ENCODE measurements around the gene VSTM2B. TPM values are rescaled to one million over a fixed set of nuclear protein-coding genes. Genes with fewer than 3 reads are reported as not detected.

The VSTM2B gene
- total RNA-seq, 1 donor from 2014 or later, result not detected

GRCh38 chr19:29588095-29588494 is 62.3 kb downstream of the VSTM2B start:
- no peak for DNase-seq (ENCODE audit: low read depth in 2 of 2)

- no peak for DNase-seq (ENCODE audit: low read depth in 2 of 2)
Observed at GRCh38 chr19:29590278-29590677, 64.5 kb downstream of the VSTM2B start.

GRCh38 chr19:29591670-29592069 is 65.9 kb downstream of the VSTM2B start:
- DNase-seq (ENCODE audit: low read depth in 2 of 2), result no peak

DNA sequence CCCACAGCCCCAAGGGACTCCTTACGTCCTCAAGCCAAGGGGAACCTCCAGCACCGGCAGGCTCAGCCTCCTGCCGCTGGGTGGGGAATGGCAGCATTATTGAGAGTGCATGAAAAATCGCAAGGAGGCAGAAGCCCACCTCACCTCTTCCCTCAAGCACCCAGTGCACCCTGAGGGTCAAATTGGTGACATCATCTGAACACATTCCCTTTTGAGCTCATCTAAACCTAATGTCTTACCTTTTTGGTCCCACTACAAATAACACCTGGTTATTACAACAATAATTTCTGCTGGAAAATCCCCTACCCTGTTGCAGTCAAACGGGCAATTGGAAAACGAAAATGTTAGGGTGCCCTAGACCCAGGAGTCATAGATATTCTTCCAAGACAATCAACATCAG is 68.1 kb downstream of the VSTM2B start:
- no peak for DNase-seq (ENCODE audit: low read depth in 2 of 2)

- no peak for DNase-seq (ENCODE audit: low read depth in 2 of 2)
Observed at GRCh38 chr19:29596080-29596727, 70.4 kb downstream of the VSTM2B start.

GRCh38 chr19:29596885-29597525 is 71.2 kb downstream of the VSTM2B start:
- DNase-seq (ENCODE audit: low read depth in 2 of 2), result peak; percentile 12 to 22

DNA sequence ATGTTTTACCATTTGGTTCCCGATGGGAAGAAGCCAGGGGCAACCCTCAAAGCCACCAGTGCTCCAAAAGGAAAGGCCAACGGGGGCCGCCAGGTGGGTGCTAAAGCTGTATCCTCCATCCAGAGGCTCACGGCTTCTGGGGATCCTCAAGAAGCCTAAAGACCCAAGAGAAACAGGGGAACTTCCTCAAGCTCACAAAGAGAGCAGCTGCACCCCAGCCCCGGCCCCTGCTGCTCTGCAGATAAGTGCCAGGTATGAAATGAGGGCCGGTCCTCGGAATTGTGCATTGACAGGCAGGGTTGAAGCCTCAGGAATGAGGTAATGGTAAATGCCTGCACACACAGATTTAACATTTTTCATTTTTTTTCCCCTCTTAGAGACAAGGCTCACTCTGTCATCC is 72.2 kb downstream of the VSTM2B start:
- no peak for DNase-seq (ENCODE audit: low read depth in 2 of 2)

DNA sequence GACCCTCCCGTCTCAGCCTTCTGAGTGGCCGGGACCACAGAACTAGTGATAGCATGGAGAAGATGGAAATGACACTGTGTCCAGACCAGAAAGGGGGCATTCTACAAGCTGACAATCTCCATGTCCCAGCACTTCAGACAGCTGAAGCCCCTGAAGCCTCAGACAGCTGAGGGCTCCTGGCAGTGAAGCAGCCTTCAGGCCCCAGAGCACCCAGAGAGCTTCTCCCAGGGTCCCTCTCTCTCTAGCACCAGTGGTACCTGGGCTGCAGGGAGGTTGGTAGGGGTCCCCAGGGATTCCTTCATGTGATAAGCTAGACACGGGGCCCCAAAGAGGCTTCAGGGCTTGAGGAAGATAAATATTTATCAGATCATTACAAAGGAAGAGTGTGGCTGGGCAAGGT is 72.7 kb downstream of the VSTM2B start:
- no peak for DNase-seq (ENCODE audit: low read depth in 2 of 2)

GRCh38 chr19:29603308-29603707 is 77.5 kb downstream of the VSTM2B start:
- DNase-seq (ENCODE audit: low read depth in 2 of 2), result no peak

- peak; percentile 95 to 97 for DNase-seq (ENCODE audit: low read depth in 2 of 2)
Observed at GRCh38 chr19:29605653-29606419, 80.0 kb downstream of the VSTM2B start, which contains the start of gene POP4. TSS of gene POP4 (plus strand) at chr19:29606283. CDS start at chr19:29606319, 36 bp downstream.

GRCh38 chr19:29606420-29606747 is 80.6 kb downstream of the VSTM2B start:
- no peak for DNase-seq (ENCODE audit: low read depth in 2 of 2)

DNA sequence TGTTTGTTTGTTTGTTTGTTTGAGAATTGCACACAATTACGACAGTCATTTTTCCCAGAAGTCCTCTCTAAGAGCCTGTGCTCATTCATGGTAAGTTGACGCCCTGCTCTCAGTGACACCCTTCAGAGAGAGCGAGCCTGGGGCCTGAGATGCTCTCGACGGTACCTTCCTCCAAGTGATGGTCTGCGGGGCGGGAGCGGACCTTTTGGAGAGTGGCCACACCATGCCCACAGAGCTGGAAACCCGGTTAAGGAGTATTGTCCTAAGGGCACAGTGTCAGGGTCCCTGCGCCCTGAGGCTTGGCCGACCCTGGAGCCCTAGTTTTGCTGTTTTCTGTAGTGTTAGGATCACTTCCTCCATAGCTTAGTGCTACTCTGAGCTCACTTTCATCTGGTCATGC is 83.8 kb downstream of the VSTM2B start:
- no peak for DNase-seq (ENCODE audit: low read depth in 2 of 2)

DNA sequence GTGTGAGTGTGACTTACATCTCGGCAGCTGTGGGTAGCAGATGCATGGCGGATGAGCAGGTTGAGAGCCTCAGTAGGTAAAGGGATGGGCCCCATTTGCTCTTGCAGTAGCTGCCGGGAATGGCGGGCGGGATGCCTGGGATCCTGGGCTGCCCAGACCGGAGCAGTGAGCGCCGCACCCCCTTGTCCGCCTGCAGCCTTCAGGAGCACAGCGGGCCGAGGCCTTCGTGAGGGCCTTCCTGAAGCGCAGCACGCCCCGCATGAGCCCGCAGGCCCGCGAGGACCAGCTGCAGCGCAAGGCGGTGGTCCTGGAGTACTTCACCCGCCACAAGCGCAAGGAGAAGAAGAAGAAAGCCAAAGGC is 84.4 kb downstream of the VSTM2B start:
- DNase-seq (ENCODE audit: low read depth in 2 of 2), result no peak

DNA sequence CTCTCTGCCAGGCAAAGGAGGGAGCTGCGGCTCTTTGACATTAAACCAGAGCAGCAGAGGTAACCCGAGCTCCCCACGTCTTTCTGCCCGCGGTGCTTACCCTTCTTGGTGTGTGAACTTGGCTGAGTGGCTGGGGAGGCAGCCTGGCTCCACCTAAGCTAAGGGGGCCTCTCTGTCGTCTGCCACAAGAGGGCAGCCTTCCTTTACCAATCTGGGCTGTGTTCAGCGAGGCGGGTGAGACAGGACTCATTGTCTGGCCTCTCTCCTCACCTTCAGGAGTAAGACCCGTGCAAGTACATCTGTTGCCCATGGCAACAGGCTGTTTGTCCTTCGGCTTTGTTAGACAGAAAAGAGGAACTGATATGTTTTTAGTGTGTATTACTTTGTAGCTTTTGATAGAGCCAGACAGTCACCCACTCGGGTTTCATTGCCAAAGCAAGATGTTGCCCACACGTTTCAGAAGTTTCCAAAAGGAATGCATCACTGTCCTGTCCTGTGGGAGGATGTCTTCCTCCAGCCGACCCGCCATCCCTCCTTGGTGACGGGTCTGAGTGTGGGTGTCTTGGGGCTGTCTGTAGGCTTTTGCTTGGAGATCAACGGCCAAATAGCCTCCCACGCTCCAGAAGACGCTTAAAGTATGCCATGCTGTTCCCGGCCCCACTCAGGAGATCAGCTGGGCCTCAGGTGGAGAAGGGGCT is 84.9 kb downstream of the VSTM2B start:
- peak; percentile 84 to 86 for DNase-seq (ENCODE audit: low read depth in 2 of 2)

DNA sequence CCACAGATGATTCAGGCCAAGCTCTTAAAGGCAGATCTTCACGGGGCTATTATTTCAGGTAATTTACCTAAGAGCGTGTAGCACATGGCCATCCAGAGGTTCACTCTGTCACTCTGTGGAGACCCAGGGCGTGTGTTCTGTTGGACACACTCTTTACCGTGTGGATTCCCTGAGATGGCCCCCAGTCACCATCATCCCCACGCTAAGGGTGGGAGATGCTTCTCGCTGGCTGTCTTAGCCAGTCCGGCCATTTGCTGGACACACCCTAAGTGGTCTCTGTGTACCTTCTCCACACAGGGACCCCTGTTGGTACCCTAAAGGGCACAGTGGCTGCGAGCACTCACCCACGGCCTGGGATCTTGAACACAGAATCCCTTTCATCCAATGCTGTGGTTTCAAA is 86.3 kb downstream of the VSTM2B start:
- no peak for DNase-seq (ENCODE audit: low read depth in 2 of 2)

DNA sequence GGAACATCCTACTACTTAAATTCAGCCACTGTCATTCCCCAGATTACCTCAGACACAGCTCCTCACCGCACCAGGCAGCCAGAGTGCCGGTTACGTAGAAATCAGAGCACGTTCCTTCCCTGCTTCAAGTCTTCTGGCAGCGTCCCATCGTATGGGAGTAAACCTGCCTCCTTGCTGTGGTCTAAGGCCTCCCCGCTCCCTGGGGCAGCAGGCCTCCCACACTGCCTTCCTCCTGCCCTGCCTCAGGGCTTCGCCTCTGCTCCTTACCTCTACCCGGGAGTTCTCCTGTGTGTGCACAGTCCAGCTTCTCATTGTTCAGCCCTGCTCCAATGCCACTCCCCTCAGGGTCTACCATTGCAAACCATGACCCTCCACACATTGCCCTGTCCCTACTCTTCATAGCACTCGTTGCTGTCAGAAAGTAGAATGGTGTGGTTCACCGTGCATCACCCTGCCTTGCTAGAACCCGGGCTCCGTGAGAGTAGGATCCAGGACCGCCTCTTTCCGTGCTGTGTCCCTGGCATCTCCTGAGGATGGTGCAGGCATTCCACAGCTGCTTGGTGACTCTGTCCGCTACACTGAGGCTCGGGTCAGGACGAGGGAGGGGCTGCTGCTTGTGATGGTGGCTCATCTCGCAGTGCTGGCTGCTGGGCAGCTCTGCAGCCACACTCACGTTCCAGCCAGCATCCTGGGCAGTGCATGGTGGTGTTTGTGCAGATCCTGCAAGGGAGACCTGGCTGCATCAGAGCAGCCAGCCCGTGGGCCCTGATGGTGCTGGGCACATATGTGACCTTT is 87.2 kb downstream of the VSTM2B start:
- no peak for DNase-seq (ENCODE audit: low read depth in 2 of 2)

GRCh38 chr19:29614046-29614445 is 88.3 kb downstream of the VSTM2B start:
- DNase-seq (ENCODE audit: low read depth in 2 of 2), result no peak
